Sciatic nerve (tissue), 2 donors: Measurements from ENCODE around the gene TM2D3. TPM values are rescaled to one million over a fixed set of nuclear protein-coding genes. Genes with fewer than 3 reads are reported as not detected.
"Not testable (repeated sequence)": the region's sequence is repeated elsewhere in the genome, so short reads cannot be mapped to it uniquely, and the experiment has no call there.

ENCODE experiments used
- ATAC-seq: fragments of 200-7000 bp; cut with Tn5 transposase; one replicate; pipeline ENCODE4 v1.9.1; 2020; ENCODE audit warnings: mild to moderate bottlenecking, moderate library complexity
- DNase-seq: peaks from one replicate; pipeline ENCODE4 v3.0.0-alpha.2; 2020; ENCODE audit warnings: low spot score
- intact Hi-C: fragments of 100-400 bp; cut with DNase I; formaldehyde crosslinking; loops from one replicate; pipeline ENCODE4 v1.14.2; 2022
- total RNA-seq: library from RNA; stranded (reverse); fragmentation: NEBNext Ultra II Directional; extraction: Animal tissue kit (Norgen Biotek cat#: 25700); gene quantifications from one replicate; pipeline ENCODE4 v1.2.1, GENCODE V29; 2021
- donor health status: DM: no; HTN: no; CAD: no.
- donor health status: DM: no; HTN: no; CAD: no.

The TM2D3 gene
- total RNA-seq, 1 donor from 2014 or later, result 57.2 TPM

- no peak for ATAC-seq
- no peak for DNase-seq
- intact Hi-C loops, result no loop called here
Observed at GRCh38 chr15:101660005-101660404, 7.8 kb upstream of the TM2D3 start.

- ATAC-seq (peak; percentile 59), DNase-seq (no peak)
- intact Hi-C loops, result no loop called here
Observed at GRCh38 chr15:101657968-101658784, 6.0 kb upstream of the TM2D3 start.

GRCh38 chr15:101657171-101657570 is 5.0 kb upstream of the TM2D3 start:
- no peak for ATAC-seq
- intact Hi-C loops, result no loop called here
- DNase-seq, result no peak

GRCh38 chr15:101654624-101655337 is 2.6 kb upstream of the TM2D3 start:
- DNase-seq, ATAC-seq, intact Hi-C loops: not testable (repeated sequence)

- ATAC-seq (no peak), DNase-seq (no peak)
- intact Hi-C loops, result no loop called here
Observed at GRCh38 chr15:101654171-101654570, 2.0 kb upstream of the TM2D3 start.

- ATAC-seq (peak; percentile 65), DNase-seq (no peak)
- intact Hi-C loops, result no loop called here
Observed at GRCh38 chr15:101652786-101653430, 727 bp upstream of the TM2D3 start.

- DNase-seq, result peak; percentile 69
- intact Hi-C loops, result no loop called here
- ATAC-seq, result peak; percentile 45
Observed at GRCh38 chr15:101651554-101652097, 555 bp downstream of the TM2D3 start.

GRCh38 chr15:101650145-101650544 is 2.0 kb downstream of the TM2D3 start:
- no peak for DNase-seq
- ATAC-seq, result no peak
- intact Hi-C loops, result no loop called here

- ATAC-seq (no peak), DNase-seq (no peak)
- intact Hi-C loops, result no loop called here
Observed at GRCh38 chr15:101648356-101648755, 3.8 kb downstream of the TM2D3 start.

- no peak for DNase-seq
- ATAC-seq, result no peak
- intact Hi-C loops, result no loop called here
Observed at GRCh38 chr15:101647251-101647650, 4.9 kb downstream of the TM2D3 start.

- DNase-seq (no peak), ATAC-seq (no peak)
- intact Hi-C loops, result no loop called here
Observed at GRCh38 chr15:101646672-101647071, 5.5 kb downstream of the TM2D3 start.

GRCh38 chr15:101642361-101642760 is 9.8 kb downstream of the TM2D3 start:
- DNase-seq (no peak), ATAC-seq (peak; percentile 30)
- intact Hi-C loops, result loop anchor here (5.0 kb wide), 1 partner anchor 345 kb away; the partner anchor contains the start of gene SNRPA1

- no peak for DNase-seq
- intact Hi-C loops, result loop anchor here (5.0 kb wide), 1 partner anchor 345 kb away; the partner anchor contains the start of gene SNRPA1
- ATAC-seq, result no peak
Observed at GRCh38 chr15:101641894-101642293, 10.3 kb downstream of the TM2D3 start.

GRCh38 chr15:101641129-101641764 is 10.9 kb downstream of the TM2D3 start:
- intact Hi-C loops, result loop anchor here (5.0 kb wide), 1 partner anchor 344 kb away; the partner anchor contains the start of gene SNRPA1
- peak; percentile 87 for DNase-seq

GRCh38 chr15:101639667-101640066 is 12.5 kb downstream of the TM2D3 start:
- intact Hi-C loops, result loop anchor here (5.0 kb wide), 1 partner anchor 342 kb away; the partner anchor contains the start of gene SNRPA1
- no peak for DNase-seq
- no peak for ATAC-seq

More at GRCh38 chr15:101641129-101641764, 10.9 kb downstream of the TM2D3 start:
- peak; percentile 72 for ATAC-seq

GRCh38 chr15:101637919-101638318 is 14.3 kb downstream of the TM2D3 start:
- intact Hi-C loops, result no loop called here
- DNase-seq (no peak), ATAC-seq (no peak)

GRCh38 chr15:101637516-101637915 is 14.7 kb downstream of the TM2D3 start:
- intact Hi-C loops, result no loop called here
- DNase-seq (no peak), ATAC-seq (no peak)

GRCh38 chr15:101637038-101637437 is 15.1 kb downstream of the TM2D3 start:
- ATAC-seq, result no peak
- no peak for DNase-seq
- intact Hi-C loops, result no loop called here
